GM21619 (cell line): ENCODE results near the gene ASB1.

ENCODE experiments used
- ATAC-seq: cut with Tn5 transposase; IDR thresholded peaks from one replicate; pipeline ENCODE4 v1.9.1; 2021; ENCODE audit not compliant: unreplicated experiment

The ASB1 gene, protein sequence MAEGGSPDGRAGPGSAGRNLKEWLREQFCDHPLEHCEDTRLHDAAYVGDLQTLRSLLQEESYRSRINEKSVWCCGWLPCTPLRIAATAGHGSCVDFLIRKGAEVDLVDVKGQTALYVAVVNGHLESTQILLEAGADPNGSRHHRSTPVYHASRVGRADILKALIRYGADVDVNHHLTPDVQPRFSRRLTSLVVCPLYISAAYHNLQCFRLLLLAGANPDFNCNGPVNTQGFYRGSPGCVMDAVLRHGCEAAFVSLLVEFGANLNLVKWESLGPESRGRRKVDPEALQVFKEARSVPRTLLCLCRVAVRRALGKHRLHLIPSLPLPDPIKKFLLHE

DNA sequence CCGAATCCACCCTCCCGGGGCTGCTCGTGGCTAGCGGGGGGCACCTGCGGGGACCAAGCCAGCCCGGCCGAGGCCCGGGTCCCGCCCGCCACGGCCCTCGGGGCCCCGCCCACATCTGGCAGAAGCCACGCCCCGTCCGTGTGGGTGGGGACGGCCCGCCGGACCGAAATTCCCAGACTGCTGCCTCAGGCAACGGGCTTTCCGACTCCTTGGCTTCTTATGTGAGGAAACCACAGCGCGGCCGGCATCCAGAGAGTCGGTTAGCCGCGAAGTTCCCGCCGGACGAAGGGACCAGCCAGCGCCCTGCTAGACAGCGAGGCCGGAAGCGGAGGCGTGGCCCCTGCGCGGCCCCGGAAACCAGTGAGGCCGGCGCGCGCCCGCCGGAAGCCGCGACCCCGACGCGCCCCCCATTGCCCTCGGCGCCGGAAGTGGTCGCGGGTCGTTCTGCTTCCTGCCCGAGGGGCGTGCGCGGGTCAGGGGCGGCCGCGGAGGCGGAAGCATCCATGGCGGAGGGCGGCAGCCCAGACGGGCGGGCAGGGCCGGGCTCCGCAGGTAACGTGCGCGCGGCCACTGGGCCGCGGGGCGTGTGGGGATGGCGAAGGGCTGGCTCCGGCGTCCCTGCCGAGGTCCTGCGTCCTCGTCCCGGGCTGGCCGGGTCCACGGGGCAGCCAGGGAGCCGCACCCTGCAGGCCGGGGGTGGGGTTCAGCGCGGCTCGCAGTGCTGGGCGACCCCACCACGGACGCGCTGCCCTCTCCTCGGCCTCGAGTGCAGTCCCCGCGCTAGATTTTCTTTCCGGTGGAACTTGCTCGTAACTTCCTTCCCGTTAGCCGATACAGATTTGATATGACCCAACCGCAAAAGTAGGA, at the start of gene ASB1:
ASB1 (plus strand) TSS at position 360 of the 867 bp plus-strand sequence; CDS start at position 504, 144 bp downstream.
- ATAC-seq = peak; percentile 81

DNA sequence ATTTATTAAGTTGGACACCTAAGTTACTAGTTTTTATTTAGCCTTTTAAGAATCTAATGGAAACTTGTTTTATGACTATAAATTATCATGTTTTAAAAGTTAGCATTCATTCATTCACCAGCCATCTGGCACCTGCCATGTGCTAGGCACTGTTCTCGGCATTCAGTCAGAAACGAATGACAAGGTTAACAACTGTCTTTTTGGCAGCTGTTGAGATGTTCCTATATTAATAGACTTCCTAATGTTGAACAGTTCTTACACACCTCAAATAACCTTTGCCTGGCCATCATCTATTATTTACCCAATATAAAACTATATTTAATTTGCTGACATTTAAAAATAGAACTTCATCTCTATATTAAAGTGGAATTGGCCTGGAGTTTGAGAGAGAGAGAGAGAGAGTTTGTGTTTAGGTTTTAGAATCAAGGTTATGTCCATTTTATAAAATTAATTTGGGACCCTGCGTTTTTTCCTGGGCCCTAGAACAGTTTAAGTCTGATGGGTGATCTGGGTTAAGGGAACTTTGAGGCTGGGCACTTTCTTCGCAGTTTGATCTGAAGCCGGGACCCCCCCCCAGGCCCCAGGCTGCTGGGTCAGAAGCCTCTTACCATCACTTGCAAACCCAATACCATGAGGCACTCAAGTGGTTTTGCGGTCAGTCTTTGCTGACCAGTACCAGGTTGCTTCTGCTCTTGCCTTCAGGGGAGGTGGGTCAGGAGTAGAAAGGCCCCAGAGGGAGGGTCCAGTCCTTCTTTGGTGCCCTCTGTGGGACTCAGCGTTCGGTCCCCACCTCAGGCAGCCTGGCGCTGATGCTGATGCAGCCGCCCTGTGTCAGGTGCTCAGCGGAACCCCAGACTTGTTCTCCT, 48.3 kb upstream of the ASB1 start:
- no peak for ATAC-seq

DNA sequence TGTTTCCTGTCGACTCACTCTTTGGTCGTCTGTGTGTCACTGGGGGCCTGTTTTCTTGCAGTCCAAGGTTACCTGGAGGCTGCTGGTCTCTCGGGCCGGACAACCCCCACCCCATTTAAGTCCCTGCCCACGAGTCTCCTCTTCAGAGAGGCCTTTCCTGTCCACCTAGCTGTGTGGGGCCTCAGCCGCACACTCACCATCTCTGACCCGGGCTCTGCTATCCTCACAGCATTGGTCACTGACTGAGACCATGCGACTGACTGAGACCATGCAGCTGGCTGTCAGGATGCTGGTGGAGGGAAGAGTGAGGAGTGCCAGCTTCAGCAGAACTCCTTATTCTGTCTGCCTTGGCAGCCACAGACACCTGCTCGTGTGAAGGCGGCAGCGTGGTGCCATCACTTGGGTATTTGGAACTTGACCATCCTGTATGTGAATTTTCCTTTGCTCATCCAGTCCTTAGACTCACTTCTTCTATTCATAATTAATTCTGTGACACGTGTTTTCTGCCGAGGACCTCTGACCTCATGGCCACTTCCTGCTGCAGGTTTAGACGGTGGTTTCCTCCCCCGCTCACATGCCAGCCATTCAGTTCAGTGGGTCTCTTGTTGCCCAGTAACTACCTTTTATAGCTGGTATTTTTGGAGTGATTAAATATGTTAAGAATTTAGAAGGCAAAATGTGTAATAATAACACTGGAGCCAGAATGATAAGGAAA, 47.5 kb upstream of the ASB1 start:
- ATAC-seq = no peak

DNA sequence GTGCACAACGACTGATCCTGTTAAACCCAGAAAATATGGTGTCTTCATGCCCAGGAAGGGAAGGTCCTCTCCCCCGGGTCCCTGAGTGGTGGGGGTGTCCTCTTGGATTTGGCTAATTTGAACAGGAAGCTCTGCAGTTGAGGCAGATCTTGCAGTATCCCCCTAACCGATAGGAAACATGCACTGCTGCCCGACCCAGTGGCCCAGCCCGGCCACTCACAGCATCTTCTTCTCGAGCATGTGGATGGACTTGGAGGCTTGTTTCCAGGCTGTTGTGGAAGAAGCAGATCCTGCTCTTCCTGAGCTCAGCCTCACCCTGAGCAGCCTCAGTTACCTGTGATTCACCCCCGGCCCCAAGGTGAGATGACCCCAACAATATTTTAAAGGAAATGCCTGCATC, 46.4 kb upstream of the ASB1 start:
- ATAC-seq = no peak

DNA sequence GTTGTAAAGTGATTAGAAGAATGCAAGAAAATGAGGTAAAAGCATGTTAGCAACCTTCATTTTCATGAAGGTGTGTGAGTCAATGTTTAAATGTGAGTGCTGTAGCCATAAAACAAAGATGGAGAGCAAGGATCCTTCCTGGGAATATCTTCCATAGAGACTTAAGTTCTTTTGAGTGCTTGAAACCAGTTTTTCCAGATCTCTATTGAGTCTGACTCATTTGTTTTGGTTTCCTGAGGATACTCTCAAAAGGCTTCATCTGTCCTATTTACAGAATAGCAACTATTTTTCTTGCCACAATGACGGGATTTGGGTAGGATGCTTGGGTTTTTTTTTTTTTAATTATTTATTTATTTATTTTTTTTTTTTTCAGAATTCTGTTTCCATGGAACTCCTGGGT, 45.9 kb upstream of the ASB1 start:
- ATAC-seq = no peak

DNA sequence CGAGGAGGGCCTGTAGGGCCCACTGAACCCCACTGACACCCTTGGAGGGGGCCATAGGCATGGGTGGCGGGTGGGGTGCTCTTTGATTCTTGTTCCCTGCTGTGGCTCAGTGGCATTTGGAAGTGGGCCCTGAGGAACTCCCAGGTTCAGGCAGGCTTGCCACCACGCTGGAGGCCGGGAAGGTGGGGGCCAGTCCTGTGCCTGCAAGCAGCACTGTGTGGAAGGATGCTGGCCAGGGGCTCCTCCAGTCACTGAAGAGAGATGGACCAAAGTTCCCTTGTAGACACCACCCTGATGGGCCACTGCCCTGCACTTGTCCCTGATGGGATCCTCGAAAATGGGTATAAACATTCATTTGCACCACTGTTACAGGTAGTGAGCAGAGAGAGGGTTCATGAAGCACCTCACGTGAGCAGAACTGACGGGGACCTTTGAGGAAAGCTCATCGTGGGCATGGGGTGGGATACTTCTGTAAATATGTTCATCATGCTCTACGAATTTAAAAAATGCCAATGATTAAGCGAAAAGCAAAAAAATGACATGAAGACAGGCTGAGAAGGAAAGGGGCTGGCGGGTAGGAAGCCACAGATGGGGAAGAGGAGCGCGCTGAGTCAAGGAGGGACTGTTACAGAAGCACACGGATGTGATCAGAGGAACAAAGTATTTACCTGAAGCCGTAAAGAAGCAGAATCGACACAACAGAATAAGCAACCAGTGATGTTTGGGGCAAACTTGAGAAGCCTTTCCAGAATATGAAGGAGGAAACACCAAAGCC, 45.2 kb upstream of the ASB1 start:
- no peak for ATAC-seq

DNA sequence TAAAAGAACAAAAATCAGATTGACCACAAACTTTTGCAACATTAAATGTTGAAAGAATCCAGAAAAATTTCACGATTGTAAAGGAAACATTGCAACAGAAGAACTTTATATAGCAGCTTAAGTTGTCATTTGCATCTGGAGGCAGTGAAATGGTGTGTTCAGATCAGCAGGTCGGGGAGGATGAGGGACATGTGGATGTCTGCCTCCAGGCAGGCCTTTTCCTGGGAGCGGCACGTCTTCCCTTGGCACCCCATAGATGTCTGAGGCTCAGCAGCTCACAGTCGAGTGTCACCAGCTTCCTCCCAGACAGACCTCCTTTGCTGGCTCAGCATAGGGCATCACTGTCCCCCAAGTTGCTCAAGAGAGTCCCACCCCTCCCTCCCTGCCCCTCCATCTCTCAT, 44.3 kb upstream of the ASB1 start:
- ATAC-seq = no peak

DNA sequence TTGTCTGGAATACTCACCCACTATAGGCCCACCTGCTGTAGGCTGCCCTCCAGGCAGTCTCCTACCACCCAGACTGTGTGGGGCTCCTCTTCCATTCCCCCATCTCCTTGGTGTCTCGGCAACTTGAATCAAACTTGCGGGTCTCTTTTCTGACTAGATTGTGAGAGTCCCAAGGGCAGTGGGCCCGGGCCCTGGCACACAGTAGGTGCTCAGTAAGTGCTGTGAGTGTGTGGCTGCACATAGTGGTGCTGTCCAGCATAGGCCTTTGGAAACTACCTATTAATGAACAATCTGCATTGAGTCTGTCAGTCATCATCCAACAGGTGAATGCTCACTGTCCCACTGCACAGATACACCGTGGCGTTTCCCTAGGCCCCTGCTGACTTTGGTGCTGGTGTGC, 43.6 kb upstream of the ASB1 start:
- no peak for ATAC-seq

DNA sequence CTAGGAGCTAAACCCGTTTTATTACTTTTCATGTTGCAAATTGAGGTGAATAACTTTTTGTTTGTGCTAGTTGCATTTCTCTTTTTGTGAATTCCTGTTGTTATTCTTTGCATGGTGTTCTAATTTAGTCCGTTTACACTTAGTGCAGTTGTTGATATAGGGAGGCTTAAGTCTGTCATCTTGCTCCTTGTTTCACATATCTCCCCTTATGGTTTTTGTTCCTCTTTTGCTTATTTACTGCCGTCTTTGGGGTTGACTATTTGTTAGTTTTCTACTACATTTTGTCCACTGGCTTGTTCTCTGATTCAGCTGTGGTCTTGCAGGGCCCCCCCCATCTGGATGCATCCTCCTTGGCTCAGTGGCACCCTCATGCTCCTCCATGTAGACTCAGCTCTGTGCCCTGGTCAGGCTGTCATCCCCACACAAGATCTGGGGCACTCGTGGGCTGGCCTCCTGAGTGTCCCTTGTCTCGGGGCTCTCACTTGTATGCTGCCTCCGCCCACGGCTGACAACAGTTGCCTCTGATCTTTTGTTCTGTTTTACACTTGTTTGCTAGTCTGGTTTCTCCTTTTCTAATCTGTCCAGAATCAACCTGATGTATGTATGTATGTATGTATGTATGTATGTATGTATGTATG, 42.9 kb upstream of the ASB1 start:
- ATAC-seq = no peak

DNA sequence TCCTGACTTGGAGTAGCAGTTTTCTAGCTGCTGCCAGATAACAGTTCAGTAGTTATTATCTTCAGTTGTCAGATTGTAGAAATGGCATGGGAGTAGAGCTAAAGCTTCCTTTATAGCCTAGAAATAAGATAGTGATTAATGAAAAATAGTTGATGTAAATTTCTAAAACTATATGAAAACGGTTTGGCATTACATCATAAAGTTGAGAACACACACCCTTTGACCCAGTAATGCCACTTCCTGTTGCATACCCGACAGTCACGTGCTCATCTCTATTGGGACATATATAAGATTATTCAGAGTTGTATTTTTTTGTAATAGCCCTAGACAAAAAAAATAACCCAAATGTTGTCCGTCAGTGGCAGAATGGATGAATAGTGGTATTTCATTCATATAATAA, 39.4 kb upstream of the ASB1 start:
- no peak for ATAC-seq

DNA sequence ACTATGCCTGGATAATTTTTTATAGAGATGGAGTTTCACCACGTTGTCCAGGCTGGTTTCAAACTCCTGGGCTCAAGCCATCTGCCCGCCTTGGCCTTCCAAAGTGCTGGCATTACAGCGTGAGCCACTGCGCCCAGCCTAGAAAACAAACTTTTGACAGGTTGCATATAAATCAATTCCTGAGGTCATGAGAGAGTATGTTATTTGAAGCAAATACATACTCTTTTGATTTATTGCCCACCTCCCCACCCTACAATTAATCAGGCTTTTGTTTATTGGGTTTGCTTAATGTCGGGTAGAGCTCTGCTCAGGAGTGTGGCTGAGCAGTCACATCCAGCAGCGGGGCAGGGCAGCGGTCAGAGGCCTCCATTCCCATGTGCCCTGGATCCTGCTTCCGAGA, 37.9 kb upstream of the ASB1 start:
- no peak for ATAC-seq

DNA sequence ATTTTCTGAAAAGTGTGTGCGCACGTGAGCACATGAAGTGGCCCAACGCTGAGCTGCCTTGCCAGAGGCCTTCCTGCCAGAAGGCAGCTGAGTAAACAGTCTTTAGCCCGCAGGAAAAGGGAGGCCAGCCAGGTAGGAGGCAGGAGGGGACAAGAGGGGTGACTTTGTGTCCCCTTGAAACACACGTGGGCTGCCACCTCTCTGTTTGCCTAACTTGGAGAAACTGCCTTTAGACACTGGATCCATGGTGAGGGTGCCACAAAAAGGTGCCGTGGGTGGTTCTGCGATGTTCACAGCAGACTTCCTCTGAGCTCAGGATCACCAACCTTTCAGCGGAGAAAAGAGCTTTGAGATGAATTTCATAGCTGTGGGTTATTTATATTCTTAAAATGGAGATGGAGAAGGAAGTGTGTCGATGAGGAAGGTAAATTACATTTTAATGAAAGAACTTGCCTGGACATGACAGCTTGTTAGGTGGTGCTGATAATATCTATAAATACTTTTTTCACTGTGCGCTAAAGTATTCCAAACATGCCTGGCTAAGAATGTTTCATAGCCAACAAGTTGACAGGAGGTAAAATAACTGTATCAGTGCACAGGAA, 36.6 kb upstream of the ASB1 start:
- no peak for ATAC-seq

DNA sequence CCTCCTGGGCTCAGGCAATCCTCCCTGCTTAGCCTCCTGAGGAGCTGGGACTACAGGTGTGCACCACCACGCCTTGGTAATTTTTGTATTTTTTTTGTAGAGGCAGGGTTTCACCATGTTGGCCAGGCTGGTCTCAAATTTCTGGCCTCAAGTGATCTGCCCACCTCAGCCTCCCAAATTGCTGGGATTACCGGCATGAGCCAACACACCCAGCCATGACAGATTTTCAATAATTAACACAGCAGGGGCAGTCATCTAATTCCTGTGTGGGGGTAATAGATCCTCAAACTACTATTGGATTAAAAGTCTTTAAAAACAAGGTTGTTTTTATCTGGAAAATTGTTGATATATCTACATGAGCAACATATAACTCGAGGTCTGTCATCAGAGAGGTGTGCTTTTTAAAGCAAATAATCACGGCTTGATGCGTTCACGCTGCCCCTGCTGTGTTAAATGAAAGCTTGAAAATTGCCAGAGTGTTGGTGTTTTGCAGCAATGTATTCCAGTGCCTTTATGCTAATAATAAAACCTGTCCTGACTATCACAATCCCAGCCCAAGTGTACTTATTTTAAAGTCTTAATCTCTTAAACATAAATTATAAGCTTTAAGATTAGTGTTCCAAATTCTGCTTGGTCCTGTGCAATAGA, 35.6 kb upstream of the ASB1 start:
- no peak for ATAC-seq

DNA sequence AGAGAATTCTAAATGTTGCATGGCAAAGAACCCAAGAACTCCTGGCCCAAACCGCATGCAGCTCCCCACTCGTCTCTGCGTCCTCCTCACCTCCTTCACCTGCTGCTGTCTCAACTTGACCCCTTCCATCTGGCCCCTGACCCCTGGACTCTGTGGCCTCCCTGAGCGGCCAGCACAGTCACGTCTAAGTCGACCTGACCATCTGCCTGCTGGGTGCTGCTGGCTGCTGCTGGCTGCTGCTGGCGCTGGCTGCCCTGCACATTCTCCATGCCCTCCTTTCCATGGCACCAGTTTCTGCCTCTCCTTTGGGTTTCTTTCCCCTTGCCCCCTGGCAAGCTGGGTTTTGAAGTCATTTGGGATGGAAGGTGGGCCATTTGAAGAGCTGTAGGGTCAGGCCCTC, 30.1 kb upstream of the ASB1 start:
- no peak for ATAC-seq

DNA sequence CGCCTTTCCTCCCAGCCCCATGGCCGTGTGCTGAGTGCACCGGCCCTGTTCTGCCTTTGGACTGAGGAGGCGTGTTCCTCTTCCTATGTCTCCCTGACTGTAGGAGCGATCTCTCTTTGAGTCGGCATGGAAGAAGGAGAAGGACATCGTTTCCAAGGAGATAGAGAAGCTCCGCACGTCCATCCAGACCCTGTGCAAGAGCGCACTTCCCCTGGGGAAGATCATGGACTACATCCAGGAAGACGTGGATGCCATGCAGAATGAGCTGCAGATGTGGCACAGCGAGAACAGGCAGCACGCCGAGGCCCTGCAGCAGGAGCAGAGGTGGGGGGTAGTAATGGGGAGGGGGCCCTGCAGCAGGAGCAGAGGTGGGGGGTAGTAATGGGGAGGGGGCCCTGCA, 29.4 kb upstream of the ASB1 start:
- ATAC-seq = no peak

DNA sequence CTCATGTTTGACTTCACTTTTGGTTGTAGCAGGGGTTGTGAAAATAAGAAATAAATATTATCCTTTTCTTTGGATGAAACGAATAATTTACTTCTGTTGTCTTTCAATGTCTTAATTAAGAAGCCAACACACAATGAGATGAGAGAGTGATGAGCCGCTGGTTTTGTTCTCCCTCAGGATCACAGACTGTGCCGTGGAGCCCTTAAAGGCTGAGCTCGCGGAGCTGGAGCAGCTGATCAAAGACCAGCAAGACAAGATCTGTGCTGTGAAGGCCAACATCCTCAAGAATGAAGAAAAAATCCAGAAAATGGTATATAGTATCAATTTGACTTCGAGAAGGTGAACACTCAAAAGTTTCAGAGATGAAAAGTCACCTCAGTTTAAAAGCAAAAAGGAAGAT, 28.1 kb upstream of the ASB1 start:
- ATAC-seq = no peak

DNA sequence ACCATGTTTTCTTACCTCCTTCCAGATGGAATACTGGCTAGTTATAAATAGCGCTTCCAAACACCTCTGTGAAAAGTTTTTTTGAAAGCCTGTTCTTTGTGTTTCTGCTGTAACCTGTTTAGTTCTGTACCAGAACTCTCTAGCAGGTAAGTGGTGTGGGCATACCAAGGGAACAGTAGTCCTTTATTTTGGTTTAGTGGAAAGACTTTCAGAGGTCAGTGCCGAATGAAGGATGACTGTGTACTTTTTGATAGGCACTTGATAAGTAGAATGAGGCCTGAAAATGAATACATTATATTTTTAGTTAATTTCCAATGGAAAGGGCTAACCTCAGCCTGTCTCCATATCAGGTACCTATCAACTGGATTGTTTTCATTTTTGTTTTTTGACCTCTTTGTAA, 27.6 kb upstream of the ASB1 start:
- no peak for ATAC-seq

DNA sequence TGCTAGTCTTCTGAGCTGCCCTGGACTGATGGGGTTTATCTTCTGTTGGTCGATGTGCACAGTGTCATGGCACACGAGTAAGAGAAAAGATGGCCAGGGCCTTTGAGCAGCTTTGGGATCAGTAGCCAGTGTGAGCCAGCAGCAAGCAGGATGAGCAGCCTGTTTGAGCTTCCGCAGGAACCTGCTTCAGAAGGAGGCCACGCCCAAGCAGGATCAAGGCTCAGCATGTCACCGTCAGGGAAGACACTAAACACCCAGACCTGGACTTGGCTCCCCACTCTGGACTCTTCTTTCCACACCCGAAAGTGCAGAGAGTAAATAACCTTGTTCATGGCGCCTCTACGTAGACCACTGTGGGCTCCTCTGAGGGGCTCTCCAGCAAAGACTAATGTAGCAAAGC, 25.2 kb upstream of the ASB1 start:
- ATAC-seq = no peak
